ENCODE data around the gene MYCBP2.
"Not testable (repeated sequence)": the region's sequence is repeated elsewhere in the genome, so short reads cannot be mapped to it uniquely, and the experiment has no call there.

The MYCBP2 gene

GRCh38 chr13:77028202-77028601, 298.7 kb downstream of the MYCBP2 start:
- no peak for DNase-seq (ENCODE audit: low read depth)

DNA sequence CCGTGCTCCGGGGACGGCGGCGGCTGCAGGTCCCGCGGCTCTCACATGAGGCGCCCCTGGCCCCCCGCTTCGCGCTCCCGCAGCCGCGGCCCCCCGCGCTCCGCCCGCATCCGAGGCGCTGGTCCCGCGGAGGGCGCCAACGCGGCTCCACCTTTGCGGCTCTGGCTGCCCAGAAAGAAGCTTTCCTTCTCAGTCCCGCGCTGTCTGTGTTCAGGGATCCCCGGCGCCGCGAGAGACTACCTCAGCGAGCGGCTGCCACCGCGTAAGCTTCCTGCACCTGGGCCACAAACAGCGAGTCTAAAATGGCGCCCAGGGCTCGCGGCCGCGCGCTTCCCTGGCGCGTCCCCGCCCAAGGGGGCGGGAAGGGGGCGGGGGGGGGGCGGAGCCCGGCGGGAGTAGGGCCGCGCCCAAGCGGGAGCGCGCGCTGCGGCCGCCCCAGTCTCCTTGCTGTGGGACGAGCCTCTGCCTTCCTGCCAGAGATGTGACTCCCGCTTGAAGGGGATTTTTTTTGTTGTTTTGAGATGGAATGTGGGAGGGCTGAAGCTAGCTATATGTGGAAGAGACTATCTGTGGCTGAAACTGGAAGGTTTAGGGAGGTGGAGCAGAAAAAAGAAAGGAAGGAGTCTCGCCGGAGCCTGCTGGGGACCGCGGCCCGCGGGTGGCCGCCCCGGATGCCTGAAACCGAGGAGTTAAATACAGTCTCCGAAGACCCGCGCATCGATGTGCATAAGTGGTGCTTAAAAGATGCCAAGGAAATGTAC, 299.9 kb downstream of the MYCBP2 start, which contains the start of gene FBXL3:
TSS of gene FBXL3 (minus strand) at position 299 of the 761 bp plus-strand sequence. CDS start 5,299 bp downstream, outside the sequence.
- DNase-seq (ENCODE audit: low read depth), result peak; percentile 71

GRCh38 chr13:77026255-77026860, 300.5 kb downstream of the MYCBP2 start:
- DNase-seq (ENCODE audit: low read depth), result peak; percentile 77

- no peak for DNase-seq (ENCODE audit: low read depth)
These were observed 304.6 kb downstream of the MYCBP2 start for GRCh38 chr13:77022341-77022740.

GRCh38 chr13:77019756-77020155, 307.1 kb downstream of the MYCBP2 start:
- DNase-seq (ENCODE audit: low read depth), result no peak

GRCh38 chr13:77016888-77017623, 309.8 kb downstream of the MYCBP2 start:
- DNase-seq (ENCODE audit: low read depth), result no peak

DNA sequence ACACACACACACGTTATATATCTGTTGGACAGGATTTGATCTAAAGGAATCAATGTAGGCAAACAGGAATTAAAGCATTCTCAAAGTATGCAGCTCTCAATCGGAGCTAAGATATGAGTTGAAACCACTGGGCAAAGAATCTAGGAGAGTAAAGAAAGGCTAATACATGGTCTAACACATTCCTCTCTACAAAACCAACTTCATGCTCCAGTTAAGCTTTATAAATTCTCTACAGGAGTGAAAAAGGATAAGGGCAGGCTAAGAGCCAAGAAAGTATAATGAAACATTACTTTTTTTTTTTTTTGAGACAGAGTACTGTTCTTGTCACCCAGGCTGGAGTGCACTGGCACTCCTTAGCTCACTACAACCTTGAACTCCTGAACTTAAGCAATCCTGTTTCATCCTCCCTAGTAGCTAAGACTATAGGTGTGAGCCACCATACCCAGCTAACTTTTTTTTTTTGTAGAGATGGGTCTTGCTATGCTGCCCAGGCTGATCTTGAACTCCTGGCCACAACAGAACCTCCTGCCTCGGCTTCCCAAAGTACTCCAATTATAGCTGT, 310.6 kb downstream of the MYCBP2 start:
- DNase-seq (ENCODE audit: low read depth), result no peak

DNA sequence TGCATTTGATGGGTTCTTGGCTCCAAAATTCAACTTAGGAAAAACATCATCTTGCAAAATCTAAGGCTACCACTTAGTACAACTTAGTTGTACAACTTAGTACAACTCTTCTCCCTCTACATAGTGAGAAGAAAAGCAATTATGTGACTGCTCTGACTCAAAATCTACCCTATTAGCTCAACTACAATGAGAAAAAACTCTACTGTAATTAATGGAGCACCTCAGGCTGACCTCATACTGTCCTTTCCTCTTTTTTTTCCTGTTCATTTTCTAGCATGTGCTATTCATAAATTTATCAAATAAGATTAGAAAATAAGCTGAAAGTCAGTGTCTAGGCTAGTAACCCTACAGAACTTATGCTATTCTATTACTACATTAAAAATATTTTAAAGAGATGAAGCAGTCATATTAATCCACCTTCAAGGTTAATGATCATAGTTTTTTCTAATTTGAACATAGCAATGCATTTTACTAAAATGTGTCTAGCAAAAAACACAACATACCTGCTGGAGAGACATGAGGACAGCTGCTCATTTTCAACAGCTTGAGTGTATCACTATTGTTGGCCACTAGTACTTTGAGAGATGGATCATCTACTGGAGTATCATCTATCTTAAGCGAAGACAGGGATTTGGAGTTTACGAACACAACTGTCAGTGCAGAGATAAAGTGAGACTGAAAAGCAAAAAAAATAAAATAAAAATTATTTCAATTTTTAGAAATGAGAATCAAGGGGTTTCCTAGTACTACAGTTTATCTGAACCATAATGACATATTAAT, 311.8 kb downstream of the MYCBP2 start:
- no peak for DNase-seq (ENCODE audit: low read depth)

- DNase-seq (ENCODE audit: low read depth), result no peak
These were observed 312.9 kb downstream of the MYCBP2 start for GRCh38 chr13:77013853-77014542.

DNA sequence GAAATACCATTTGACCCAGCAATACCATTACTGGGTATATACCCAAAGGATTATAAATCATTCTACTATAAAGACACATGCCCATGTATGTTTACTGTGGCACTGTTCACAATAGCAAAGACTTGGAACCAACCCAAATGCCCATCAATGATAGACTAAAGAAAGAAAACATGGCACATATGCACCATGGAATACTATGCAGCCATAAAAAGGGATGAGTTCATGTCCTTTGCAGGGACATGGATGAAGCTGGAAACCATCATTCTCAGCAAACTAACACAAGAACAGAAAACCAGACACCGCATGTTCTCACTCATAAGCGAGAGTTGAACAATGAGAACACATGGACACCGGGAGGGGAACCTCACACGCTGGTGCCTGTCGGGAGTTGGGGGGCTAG, 317.2 kb downstream of the MYCBP2 start:
- not testable (repeated sequence) for DNase-seq (ENCODE audit: low read depth)

DNA sequence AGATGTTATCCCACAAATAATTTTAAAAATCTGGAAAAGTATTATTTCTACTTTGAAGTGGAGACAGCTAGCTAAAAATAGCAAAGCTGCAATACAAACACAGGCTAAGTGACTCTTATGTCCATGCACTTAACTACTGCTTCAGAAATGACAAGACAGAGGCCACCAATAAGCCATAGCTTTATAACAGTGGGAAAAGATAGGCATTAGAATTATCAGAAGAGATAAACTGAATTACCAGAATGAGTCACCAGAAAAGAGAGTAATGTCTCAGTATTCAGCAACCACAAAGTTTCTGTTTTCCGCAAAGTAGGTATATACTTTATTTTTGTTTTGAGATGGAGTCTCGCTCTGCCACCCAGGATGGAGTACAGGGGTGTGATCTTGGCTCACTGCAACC, 317.9 kb downstream of the MYCBP2 start:
- no peak for DNase-seq (ENCODE audit: low read depth)

DNA sequence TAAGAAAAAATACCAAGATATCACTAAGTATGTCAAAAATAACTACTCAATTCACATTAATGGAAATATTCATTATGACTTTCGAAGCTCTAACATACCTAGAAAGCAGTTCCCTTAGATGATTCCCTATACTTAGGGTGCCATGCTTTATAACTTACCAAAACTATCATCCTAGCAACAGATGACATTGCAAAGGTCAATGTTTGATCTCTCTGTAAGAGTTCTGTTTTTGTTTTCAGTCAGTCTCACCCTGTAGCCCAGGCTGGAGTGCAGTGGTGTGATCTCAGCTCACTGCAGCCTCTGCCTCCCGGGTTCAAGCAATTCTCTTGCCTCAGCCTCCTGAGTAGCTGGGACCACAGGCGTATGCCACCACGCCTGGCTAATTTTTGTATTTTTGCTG, 318.6 kb downstream of the MYCBP2 start:
- DNase-seq (ENCODE audit: low read depth), result not testable (repeated sequence)

GRCh38 chr13:77002590-77003190, 324.2 kb downstream of the MYCBP2 start:
- DNase-seq (ENCODE audit: low read depth), result no peak

DNA sequence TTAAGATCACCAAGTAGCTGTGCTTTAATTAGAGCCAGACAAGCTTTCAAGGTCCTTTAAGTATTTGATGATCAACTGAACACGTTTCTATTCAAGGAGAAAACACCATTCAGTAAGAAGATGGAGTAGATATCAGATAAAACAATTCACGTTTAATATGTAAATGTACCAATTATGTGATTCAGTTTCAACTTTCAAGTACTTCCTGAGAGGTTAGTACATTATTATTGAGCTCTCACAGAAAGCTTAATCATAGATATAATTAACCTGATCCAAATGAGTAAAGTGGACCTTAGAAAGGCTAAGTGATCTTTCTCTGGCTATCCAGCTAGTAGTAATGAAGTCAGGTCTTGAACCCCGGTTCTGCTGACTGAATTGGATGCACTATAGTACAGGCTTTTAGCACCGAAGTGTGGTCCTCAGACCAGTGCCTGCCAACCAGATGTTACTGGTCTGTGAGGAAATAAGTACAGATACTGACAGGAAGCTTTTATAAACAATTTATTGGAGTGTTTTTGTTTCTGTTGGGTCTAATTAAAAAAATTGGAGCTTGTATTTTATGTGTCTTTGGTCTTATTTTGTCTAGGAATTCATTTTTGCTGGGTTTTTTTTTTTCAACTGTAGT, 324.8 kb downstream of the MYCBP2 start:
- no peak for DNase-seq (ENCODE audit: low read depth)

DNA sequence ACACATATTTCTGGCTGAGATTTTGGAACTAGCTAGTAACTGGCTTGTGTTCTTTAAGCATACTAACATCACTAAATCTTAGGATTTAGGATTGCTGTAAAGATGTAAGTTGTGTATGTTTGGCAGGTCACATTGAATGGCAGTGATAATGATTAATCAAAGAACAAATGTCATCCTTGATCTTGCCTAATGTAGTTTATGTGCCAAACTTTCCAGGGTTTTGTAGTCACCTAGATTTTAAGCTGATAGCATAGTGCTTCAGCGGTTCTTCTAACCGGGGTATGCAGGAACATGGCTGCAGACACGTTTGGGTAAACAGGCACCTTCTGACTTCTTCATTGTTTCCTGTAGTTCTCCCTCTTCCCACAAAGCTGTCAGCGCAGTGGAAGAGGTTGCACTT, 325.4 kb downstream of the MYCBP2 start:
- DNase-seq (ENCODE audit: low read depth), result no peak

DNA sequence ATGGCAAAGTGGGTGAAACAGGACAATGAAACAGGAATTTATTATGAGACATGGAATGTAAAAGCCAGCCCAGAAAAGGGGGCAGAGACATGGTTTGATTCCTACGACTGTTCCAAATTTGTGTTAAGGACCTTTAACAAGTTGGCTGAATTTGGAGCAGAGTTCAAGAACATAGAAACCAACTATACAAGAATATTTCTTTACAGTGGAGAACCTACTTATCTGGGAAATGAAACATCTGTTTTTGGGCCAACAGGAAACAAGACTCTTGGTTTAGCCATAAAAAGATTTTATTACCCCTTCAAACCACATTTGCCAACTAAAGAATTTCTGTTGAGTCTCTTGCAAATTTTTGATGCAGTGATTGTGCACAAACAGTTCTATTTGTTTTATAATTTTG, 326.4 kb downstream of the MYCBP2 start:
- DNase-seq (ENCODE audit: low read depth), result no peak

All from T-helper 22 cell (primary cell).